Activated CD4-positive, alpha-beta T cell treated with anti-CD3 and anti-CD28 coated beads, Interleukin-2, amount 10 ng/mL, durations not matched to agents 7 days and 5 days (primary cell): Measurements from ENCODE around the gene NR2F2. TPM values are rescaled to one million over a fixed set of nuclear protein-coding genes. Genes with fewer than 3 reads are reported as not detected.

Experiments used
- CTCF ChIA-PET: fragments of 350-600 bp; sonication (Branson Sonifier 250); formaldehyde crosslinking; loops from one replicate; lab custom pipeline; 2021; ENCODE audit warnings: antibody characterized with exemption; lab: Charles Lee
- POLR2A ChIA-PET: fragments of 350-600 bp; sonication (Branson Sonifier 250); formaldehyde crosslinking; loops from one replicate; lab custom pipeline; 2021; ENCODE audit warnings: antibody characterized with exemption; lab: Charles Lee
- DNase-seq: peaks from one replicate; pipeline ENCODE4 v3.0.0-alpha.2; 2020
- H3K27ac Mint-ChIP-seq: one replicate; pipeline ENCODE4 v1.8.0; 2021; ENCODE audit warnings: mild to moderate bottlenecking, moderate library complexity, mixed read lengths
- H3K27me3 Mint-ChIP-seq: one replicate; pipeline ENCODE4 v1.8.0; 2021; ENCODE audit warnings: mixed read lengths
- H3K36me3 Mint-ChIP-seq: one replicate; pipeline ENCODE4 v1.8.0; 2021; ENCODE audit warnings: low read depth, mixed read lengths
- H3K4me1 Mint-ChIP-seq: one replicate; pipeline ENCODE4 v1.8.0; 2021; ENCODE audit warnings: mixed read lengths
- H3K4me3 Mint-ChIP-seq: one replicate; pipeline ENCODE4 v1.8.0; 2021; ENCODE audit warnings: mild to moderate bottlenecking, moderate library complexity, mixed read lengths
- H3K9me3 Mint-ChIP-seq: one replicate; pipeline ENCODE4 v1.8.0; 2021; ENCODE audit warnings: mixed read lengths
- total RNA-seq, 2 experiments: library from RNA; stranded (reverse); gene quantifications; one replicate each; pipeline ENCODE4 v1.2.3, GENCODE V29; 2021

The NR2F2 gene
- total RNA-seq, 2 experiments from 2014 or later: not detected

GRCh38 chr15:96336596-96337364 lies 6.3 kb downstream of the NR2F2 start:
- peaks cover 5% of the 10 kb centered on the region for H3K36me3 Mint-ChIP-seq
- DNase-seq: no peak
- peaks cover 3% of the 10 kb centered on the region for H3K9me3 Mint-ChIP-seq
- peaks cover 81% of the 10 kb centered on the region for H3K27me3 Mint-ChIP-seq
- no peak overlapping the region for H3K4me3 Mint-ChIP-seq
- ChIA-PET CTCF (interaction anchor here (1.1 to 1.4 kb wide), 2 partner anchors 9 to 134 kb away, joined by 3 to 5 read pairs; no protein-coding TSS in a partner anchor), POLR2A (no interaction called here)
- peaks cover 3% of the 10 kb centered on the region for H3K4me1 Mint-ChIP-seq
- no peak overlapping the region for H3K27ac Mint-ChIP-seq

GRCh38 chr15:96337365-96338023 lies 7.0 kb downstream of the NR2F2 start:
- CTCF ChIA-PET: no interaction called here
- POLR2A ChIA-PET: no interaction called here
- no peak overlapping the region for H3K4me3 Mint-ChIP-seq
- peaks cover 82% of the 10 kb centered on the region for H3K27me3 Mint-ChIP-seq
- peaks cover 5% of the 10 kb centered on the region for H3K36me3 Mint-ChIP-seq
- H3K9me3 Mint-ChIP-seq: peaks cover 3% of the 10 kb centered on the region
- H3K4me1 Mint-ChIP-seq: peaks cover 2% of the 10 kb centered on the region
- no peak for DNase-seq
- no peak overlapping the region for H3K27ac Mint-ChIP-seq

- Mint-ChIP-seq H3K27me3 (peaks cover 84% of the 10 kb centered on the region), H3K36me3 (peaks cover 3% of the 10 kb centered on the region), H3K27ac (no peak overlapping the region), H3K9me3 (peaks cover 3% of the 10 kb centered on the region), H3K4me1 (no peaks in the 10 kb centered on the region), H3K4me3 (no peak overlapping the region)
- ChIA-PET CTCF (no interaction called here), POLR2A (no interaction called here)
- DNase-seq: no peak
Observed at GRCh38 chr15:96338074-96338765, 7.7 kb downstream of the NR2F2 start.

GRCh38 chr15:96338766-96339618 lies 8.5 kb downstream of the NR2F2 start:
- Mint-ChIP-seq H3K4me1 (no peaks in the 10 kb centered on the region), H3K9me3 (peaks cover 3% of the 10 kb centered on the region), H3K4me3 (no peak overlapping the region), H3K27me3 (peaks cover 83% of the 10 kb centered on the region), H3K36me3 (peaks cover 3% of the 10 kb centered on the region), H3K27ac (no peak overlapping the region)
- no peak for DNase-seq
- ChIA-PET POLR2A (no interaction called here), CTCF (no interaction called here)

- H3K36me3 Mint-ChIP-seq: peaks cover 3% of the 10 kb centered on the region
- ChIA-PET CTCF (interaction anchor here (0.8 to 1.5 kb wide), 2 partner anchors 17 to 22 kb away, joined by 3 read pairs; no protein-coding TSS in a partner anchor), POLR2A (no interaction called here)
- H3K27ac Mint-ChIP-seq: peak overlapping the region; percentile 64
- DNase-seq: no peak
- peaks cover 3% of the 10 kb centered on the region for H3K9me3 Mint-ChIP-seq
- no peak overlapping the region for H3K4me3 Mint-ChIP-seq
- peaks cover 85% of the 10 kb centered on the region for H3K27me3 Mint-ChIP-seq
- no peaks in the 10 kb centered on the region for H3K4me1 Mint-ChIP-seq
Observed at GRCh38 chr15:96339619-96340347, 9.3 kb downstream of the NR2F2 start.

- Mint-ChIP-seq H3K36me3 (peaks cover 3% of the 10 kb centered on the region), H3K4me3 (no peak overlapping the region), H3K27ac (peak overlapping the region; percentile 64)
Observed at GRCh38 chr15:96340348-96340597, 9.8 kb downstream of the NR2F2 start.

GRCh38 chr15:96340598-96341512 lies 10.4 kb downstream of the NR2F2 start:
- DNase-seq: no peak
- Mint-ChIP-seq H3K27me3 (peaks cover 86% of the 10 kb centered on the region), H3K27ac (peak overlapping the region; percentile 64), H3K4me1 (no peaks in the 10 kb centered on the region), H3K36me3 (peaks cover 5% of the 10 kb centered on the region), H3K9me3 (peaks cover 3% of the 10 kb centered on the region), H3K4me3 (no peak overlapping the region)
- ChIA-PET POLR2A (no interaction called here), CTCF (interaction anchor here (0.8 to 1.5 kb wide), 3 partner anchors 12 to 21 kb away, joined by 3 read pairs; no protein-coding TSS in a partner anchor)

More at GRCh38 chr15:96340348-96340597, 9.8 kb downstream of the NR2F2 start:
- Mint-ChIP-seq H3K4me1 (no peaks in the 10 kb centered on the region), H3K9me3 (peaks cover 3% of the 10 kb centered on the region), H3K27me3 (peaks cover 86% of the 10 kb centered on the region)
- CTCF ChIA-PET: interaction anchor here (0.8 to 1.5 kb wide), 2 partner anchors 16 to 22 kb away, joined by 3 read pairs; no protein-coding TSS in a partner anchor
- POLR2A ChIA-PET: no interaction called here
- DNase-seq: no peak

- no peak for DNase-seq
- peaks cover 3% of the 10 kb centered on the region for H3K9me3 Mint-ChIP-seq
- H3K4me3 Mint-ChIP-seq: no peak overlapping the region
- peaks cover 86% of the 10 kb centered on the region for H3K27me3 Mint-ChIP-seq
- H3K4me1 Mint-ChIP-seq: no peaks in the 10 kb centered on the region
- peaks cover 5% of the 10 kb centered on the region for H3K36me3 Mint-ChIP-seq
- POLR2A ChIA-PET: no interaction called here
- H3K27ac Mint-ChIP-seq: peak overlapping the region; percentile 76
- CTCF ChIA-PET: interaction anchor here (0.9 to 1.5 kb wide), 4 partner anchors 10 to 74 kb away, joined by 3 read pairs; no protein-coding TSS in a partner anchor
Observed at GRCh38 chr15:96341513-96342405, 11.3 kb downstream of the NR2F2 start.

- Mint-ChIP-seq H3K36me3 (peaks cover 5% of the 10 kb centered on the region), H3K4me3 (no peak overlapping the region), H3K27ac (peak overlapping the region; percentile 76), H3K9me3 (peaks cover 3% of the 10 kb centered on the region), H3K4me1 (no peaks in the 10 kb centered on the region), H3K27me3 (peaks cover 86% of the 10 kb centered on the region)
- CTCF ChIA-PET: interaction anchor here (0.6 to 1.2 kb wide), 3 partner anchors 9 to 74 kb away, joined by 3 to 4 read pairs (median 3); no protein-coding TSS in a partner anchor
- DNase-seq: no peak
- POLR2A ChIA-PET: no interaction called here
Observed at GRCh38 chr15:96342406-96343112, 12.1 kb downstream of the NR2F2 start.
